ENCODE measurements around the gene PDXDC1. TPM values are rescaled to one million over a fixed set of nuclear protein-coding genes. Genes with fewer than 3 reads are reported as not detected.
"Not testable (repeated sequence)": the region's sequence is repeated elsewhere in the genome, so short reads cannot be mapped to it uniquely, and the experiment has no call there.

Gene PDXDC1
- total RNA-seq, 1 experiment from 2014 or later, result 95.5 TPM

- DNase-seq (ENCODE audit: low read depth), result peak; percentile 84
Observed at GRCh38 chr16:15154650-15155562, 180.1 kb downstream of the PDXDC1 start.

- not testable (repeated sequence) for DNase-seq (ENCODE audit: low read depth)
Observed at GRCh38 chr16:15157644-15158043, 182.8 kb downstream of the PDXDC1 start.

GRCh38 chr16:15159671-15160070 lies 184.8 kb downstream of the PDXDC1 start:
- DNase-seq (ENCODE audit: low read depth), result not testable (repeated sequence)

DNA sequence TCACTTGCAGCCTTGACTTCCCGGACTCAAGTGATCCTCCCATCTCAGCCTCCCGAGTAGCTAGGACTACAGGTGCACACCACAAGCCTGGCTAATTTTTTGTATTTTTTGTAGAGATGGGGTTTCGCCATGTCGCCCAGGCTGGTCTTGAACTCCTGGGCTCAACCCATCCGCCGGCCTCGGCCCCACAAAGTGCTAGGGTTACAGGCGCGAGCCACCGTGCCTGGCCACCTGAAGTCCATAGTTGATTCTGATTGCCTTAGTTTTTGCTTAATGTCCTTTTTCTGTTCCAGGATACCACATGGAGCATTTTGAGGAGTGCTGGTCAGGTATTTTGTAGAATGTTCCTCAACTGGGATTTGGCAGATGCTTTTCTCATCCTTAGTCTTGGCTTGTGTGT lies 185.7 kb downstream of the PDXDC1 start:
- not testable (repeated sequence) for DNase-seq (ENCODE audit: low read depth)

- DNase-seq (ENCODE audit: low read depth), result not testable (repeated sequence)
Observed at GRCh38 chr16:15163055-15163454, 188.2 kb downstream of the PDXDC1 start.

DNA sequence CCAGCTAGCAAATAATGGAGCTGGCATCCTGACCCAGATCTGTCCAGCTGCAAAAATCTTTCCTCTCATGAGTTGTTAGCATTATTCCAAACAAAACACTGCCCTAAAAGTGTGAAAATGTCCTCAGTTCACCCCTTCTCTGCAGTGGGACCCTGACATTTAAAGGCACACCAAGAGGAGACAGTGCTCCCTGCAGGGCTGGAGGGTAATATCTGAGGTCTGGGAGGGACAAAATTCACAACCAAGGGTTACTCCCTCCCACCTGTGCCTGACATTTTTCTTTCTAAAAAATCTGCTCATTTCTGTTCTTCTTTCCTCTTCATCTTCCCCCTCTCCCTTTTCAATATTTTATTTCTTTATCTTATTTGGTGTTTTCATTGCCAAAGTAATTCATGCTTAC lies 191.4 kb downstream of the PDXDC1 start:
- not testable (repeated sequence) for DNase-seq (ENCODE audit: low read depth)

DNA sequence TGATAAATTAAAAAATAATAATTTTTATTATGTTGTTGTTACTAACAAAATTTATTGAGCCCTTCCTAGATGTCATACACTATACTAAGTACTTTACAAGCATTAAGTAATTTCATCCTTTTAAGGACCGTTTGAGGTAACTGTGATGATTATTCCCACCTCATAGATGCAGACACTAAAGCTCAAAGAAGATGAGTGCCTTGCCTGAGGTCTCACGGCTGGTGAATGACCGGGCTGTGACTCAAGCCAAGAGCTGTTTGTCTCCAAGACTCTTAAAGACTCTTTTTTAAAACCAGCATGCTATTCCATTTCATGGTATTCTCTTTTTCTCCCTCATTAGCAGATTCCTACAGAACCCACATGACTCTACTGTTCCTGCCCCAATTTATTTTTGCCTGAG lies 193.5 kb downstream of the PDXDC1 start:
- DNase-seq (ENCODE audit: low read depth), result not testable (repeated sequence)

GRCh38 chr16:15168953-15169652 lies 194.3 kb downstream of the PDXDC1 start:
- DNase-seq (ENCODE audit: low read depth), result peak; percentile 2

GRCh38 chr16:15179909-15180308 lies 205.1 kb downstream of the PDXDC1 start:
- not testable (repeated sequence) for DNase-seq (ENCODE audit: low read depth)

GRCh38 chr16:15180946-15181345 lies 206.1 kb downstream of the PDXDC1 start:
- DNase-seq (ENCODE audit: low read depth), result not testable (repeated sequence)

DNA sequence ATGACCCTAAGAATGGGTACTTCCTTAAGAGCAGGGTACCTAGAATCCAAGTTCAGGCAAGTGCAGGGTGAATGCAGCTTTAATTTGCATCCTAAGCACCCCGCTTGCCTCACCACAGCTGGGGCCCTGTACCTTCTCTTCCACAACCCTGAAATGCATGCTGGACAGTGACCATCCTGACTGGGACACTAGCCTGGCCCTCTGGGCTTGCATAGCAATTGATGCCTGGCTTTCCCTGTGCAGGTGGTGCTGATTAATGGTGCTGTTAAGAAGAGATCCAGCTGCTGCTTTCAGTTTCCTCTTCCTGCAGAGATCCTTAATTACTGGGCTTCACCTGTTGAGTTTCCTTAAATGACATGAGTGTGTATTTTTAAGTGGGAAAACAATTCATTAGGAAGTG lies 209.2 kb downstream of the PDXDC1 start:
- not testable (repeated sequence) for DNase-seq (ENCODE audit: low read depth)

Other genes with a start within 250 kb of the PDXDC1 start
- 0.34 TPM in 1 of 2 replicates, not detected in the other for gene NPIPA2, start 232.5 kb upstream of the PDXDC1 start, total RNA-seq (2014; rRNA removed; shearing (Covaris generic))
- gene NOMO1, start 141.3 kb upstream of the PDXDC1 start, total RNA-seq (2014; rRNA removed; shearing (Covaris generic)), result 88.4 and 115 TPM in 2 replicates
- gene NPIPA1, start 37.6 kb upstream of the PDXDC1 start, total RNA-seq (2014; rRNA removed; shearing (Covaris generic)), result 21.0 and 33.7 TPM in 2 replicates
- 68.6 and 102 TPM in 2 replicates for gene NTAN1, start 81.0 kb downstream of the PDXDC1 start, total RNA-seq (2014; rRNA removed; shearing (Covaris generic))
- 38.0 and 49.9 TPM in 2 replicates for gene RRN3, start 119.2 kb downstream of the PDXDC1 start, total RNA-seq (2014; rRNA removed; shearing (Covaris generic))